WI38 (cell line): ENCODE measurements around the gene CENATAC.
"Not testable (repeated sequence)": the region's sequence is repeated elsewhere in the genome, so short reads cannot be mapped to it uniquely, and the experiment has no call there.

ENCODE experiments used
- H3K4me3 ChIP-seq: 2 replicates; pipeline ENCODE4 v1.5.1; 2011; ENCODE audit warnings: low read depth, mild to moderate bottlenecking, control low read depth, low read length
- CTCF ChIP-seq: IDR thresholded peaks from 2 replicates; pipeline ENCODE4 v1.5.1; 2012; ENCODE audit warnings: low read depth, mild to moderate bottlenecking, control low read depth, low read length

CENATAC gene

GRCh38 chr11:118979434-118979833 is 18.5 kb upstream of the CENATAC start:
- TF ChIP-seq CTCF = no peak
- H3K4me3 ChIP-seq = no peak overlapping the region

- no peak for TF ChIP-seq CTCF
Observed at GRCh38 chr11:118980191-118980881, 17.6 kb upstream of the CENATAC start.

GRCh38 chr11:118984337-118984736 is 13.6 kb upstream of the CENATAC start:
- not testable (repeated sequence) for H3K4me3 ChIP-seq

More at GRCh38 chr11:118980191-118980881, 17.6 kb upstream of the CENATAC start:
- no peak overlapping the region for H3K4me3 ChIP-seq

- no peak for TF ChIP-seq CTCF
- H3K4me3 ChIP-seq = no peak overlapping the region
Observed at GRCh38 chr11:118984825-118985224, 13.1 kb upstream of the CENATAC start.

GRCh38 chr11:118988280-118988679 is 9.7 kb upstream of the CENATAC start:
- H3K4me3 ChIP-seq = no peak overlapping the region
- TF ChIP-seq CTCF = no peak

- H3K4me3 ChIP-seq = not testable (repeated sequence)
Observed at GRCh38 chr11:118991486-118992038, 6.4 kb upstream of the CENATAC start.

- peak overlapping the region; percentile 89 for H3K4me3 ChIP-seq
- no peak for TF ChIP-seq CTCF
Observed at GRCh38 chr11:118996926-118997626, 862 bp upstream of the CENATAC start.

- no peak for TF ChIP-seq CTCF
- peak overlapping the region; percentile 89 for H3K4me3 ChIP-seq
Observed at GRCh38 chr11:118998388-118998717, 415 bp downstream of the CENATAC start.
